NCI-H2196 treated with DMSO at 0.1 percent for 48 hours (cell line): ENCODE results near the gene PHKA1.
"Not testable (repeated sequence)": the region's sequence is repeated elsewhere in the genome, so short reads cannot be mapped to it uniquely, and the experiment has no call there.

ENCODE experiments used
- DNase-seq: peaks from one replicate; lab custom pipeline; 2025; ENCODE audit not compliant: unreplicated experiment; lab: John Stamatoyannopoulos, UW

Gene PHKA1

DNA sequence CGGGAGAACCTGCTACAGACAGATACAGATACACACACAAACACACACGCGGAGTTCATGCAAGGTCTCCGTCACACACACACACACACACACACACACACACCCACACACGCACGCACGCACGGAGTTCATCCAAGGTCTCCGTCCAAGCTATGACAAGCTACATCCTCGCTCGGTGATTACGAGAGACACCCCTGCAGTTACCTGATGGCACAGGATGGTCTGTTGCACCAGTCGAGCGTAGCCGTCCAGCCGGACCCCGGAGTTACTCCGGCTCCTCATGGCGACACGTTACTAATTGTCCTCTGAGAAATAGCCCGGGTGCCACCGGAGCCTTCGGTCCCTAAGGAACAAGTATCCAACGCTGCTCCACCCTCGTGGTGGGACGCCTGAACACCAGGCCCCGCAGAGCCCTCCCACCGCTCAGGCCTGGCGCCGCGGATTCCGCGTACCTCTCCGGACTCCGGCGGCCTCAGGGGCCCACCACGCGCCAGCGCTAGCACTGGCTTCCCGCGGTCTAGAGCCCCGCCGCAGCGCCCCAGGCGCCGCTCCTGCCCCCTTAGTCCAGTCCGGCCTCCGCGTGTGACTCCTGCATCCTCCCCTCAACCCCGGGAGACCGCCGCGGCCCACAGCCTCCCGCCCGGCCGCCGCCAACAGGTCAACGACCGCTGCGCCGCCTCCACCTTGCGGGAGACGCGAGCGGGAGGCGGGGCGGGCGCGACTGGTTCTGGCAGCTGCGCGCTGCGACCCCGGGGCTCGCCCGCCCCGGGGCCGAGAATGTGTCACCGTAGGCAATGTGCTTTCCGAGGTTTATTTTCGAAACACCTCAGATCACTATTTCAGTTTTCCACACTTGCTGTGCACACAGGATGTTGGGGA lies at the start of gene PHKA1:
Gene PHKA1, minus strand, starts transcription at position 708 of the 879 bp plus-strand sequence. Its CDS starts 426 bp downstream, at position 282.
- DNase-seq, result not testable (repeated sequence)

- DNase-seq, result not testable (repeated sequence)
Measured at GRCh38 chrX:72760454-72760853, 46.3 kb upstream of the PHKA1 start.

GRCh38 chrX:72748545-72748944 lies 34.4 kb upstream of the PHKA1 start:
- DNase-seq, result not testable (repeated sequence)

DNA sequence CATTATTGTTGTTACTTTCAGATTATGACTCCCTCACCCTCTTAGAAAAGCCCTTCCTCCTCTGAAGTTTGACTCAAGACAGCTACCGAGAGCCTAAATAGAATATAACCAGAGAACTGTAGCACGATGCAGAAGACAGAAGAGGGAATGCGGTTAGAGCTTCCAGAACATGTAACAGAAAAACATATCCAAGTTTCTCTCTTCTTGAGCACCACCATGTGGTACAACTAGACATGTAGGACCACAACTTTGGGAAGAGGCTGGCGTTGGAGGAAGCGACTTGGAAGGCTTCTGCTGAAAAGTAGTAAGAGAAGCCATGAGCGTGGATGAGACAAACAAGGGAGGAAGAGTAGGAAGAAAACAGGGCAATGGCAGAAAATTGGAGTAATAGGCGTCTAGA lies 31.4 kb upstream of the PHKA1 start:
- DNase-seq, result not testable (repeated sequence)

GRCh38 chrX:72735561-72735960 lies 21.5 kb upstream of the PHKA1 start:
- no peak for DNase-seq

GRCh38 chrX:72733636-72734035 lies 19.5 kb upstream of the PHKA1 start:
- DNase-seq, result not testable (repeated sequence)

GRCh38 chrX:72727846-72728245 lies 13.7 kb upstream of the PHKA1 start:
- DNase-seq, result no peak

- no peak for DNase-seq
Measured at GRCh38 chrX:72716766-72717165, 2.7 kb upstream of the PHKA1 start.

GRCh38 chrX:72715546-72715945 lies 1.4 kb upstream of the PHKA1 start:
- DNase-seq, result no peak

DNA sequence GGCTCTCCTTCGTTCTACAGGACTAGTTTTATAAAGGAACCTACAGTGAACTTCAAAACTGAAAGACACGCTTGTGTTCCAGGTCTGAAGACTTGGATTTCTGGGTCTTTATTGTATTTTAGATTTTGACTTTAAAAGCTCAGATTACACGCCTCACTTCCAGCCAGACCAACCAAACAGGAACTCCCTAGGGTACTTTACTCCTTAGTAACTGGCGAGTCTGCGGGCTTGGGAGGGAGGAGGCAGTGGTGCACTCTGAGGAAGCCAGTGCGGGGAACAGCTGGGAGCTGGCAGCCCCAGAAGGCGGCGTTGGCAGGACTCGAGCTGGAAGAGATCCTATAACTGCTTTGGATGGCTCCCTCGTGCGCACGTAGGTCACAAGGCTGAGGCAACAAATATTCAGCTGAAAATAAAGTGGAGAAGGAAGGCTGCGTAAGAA lies 391 bp upstream of the PHKA1 start:
- peak; percentile 7 for DNase-seq

DNA sequence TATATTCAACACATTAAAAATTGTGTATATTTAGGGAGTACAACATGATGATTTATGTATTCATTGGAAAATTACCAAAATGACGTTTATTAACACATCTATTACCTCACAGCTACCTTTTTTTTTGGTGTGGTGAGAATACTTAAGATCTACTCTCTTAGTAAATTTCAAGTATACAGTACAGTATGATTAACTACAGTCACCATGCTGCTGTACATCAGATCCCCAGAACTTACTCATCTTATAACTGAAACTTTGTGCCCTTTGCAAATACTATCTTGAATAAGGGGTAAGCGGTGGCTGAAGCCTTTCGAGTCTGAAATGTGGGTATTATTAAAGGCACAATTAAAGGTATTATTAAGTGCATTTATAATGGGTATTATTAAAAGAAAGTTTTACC lies 976 bp downstream of the PHKA1 start:
- DNase-seq, result no peak

DNA sequence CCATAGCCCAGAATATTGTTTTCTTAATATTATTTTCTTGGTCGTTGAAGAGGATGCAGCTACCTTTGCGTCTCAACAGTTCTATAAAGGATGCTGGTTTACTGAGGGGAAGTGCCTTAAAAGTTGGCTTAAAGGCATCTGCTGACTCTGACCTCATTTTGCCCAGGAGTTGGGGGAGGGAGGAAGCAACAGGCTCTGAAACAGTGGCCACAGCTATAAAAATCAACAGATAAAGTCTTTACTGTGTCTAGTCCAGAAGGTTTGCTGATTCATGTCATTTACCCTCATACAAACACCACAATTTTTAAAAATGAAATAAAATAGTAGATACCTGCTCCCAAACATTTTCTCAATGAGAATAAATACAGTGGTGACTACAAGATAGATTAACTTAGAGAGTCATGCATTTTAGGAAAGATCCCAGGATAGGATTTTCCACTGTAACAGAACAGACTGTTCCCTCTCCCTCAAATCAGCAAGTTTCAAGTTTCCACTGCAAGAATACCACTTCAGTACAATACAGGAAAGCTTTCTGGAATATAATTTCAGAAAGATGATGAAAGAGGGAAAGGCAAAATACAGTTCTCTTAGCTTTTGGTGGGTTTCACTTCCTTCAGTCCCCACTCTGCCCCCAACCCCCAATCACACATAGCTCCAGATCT lies 1.9 kb downstream of the PHKA1 start:
- no peak for DNase-seq

DNA sequence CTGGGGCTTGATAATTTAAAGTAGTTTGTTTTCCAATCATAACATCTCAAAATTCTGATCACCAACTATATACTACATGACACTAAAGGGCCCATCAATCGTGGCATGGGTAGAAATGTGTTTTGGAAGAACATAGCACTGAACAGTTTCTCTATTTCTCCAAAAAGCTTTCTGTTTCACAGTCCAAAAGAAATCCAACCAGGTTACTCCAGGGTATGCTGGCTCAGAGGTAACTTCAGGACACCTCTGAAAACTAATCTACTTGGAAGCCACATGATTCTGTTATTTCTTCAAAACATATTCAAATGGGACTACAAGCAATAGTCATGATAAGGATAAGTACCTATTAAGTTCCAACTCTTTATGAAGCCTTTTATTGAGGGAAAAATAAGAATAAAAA lies 8.3 kb downstream of the PHKA1 start:
- DNase-seq, result no peak

DNA sequence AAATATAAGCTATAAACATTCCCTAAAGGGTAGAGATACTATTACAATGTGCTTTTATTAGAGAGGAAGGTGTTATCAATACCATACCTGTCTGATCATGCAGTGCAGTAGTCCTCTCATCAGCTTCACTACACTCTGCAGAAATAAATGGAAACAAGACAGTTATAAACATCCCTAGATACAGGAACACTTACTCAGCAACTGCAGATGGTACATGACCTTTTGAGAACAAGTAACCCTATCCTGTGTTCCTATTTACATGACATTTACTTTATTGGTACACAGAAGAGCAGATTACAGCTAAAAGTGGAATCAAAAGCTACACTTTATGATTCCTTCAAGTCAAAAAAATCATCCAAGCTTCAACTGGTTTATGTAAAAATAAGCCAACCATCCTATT lies 9.0 kb downstream of the PHKA1 start:
- no peak for DNase-seq

DNA sequence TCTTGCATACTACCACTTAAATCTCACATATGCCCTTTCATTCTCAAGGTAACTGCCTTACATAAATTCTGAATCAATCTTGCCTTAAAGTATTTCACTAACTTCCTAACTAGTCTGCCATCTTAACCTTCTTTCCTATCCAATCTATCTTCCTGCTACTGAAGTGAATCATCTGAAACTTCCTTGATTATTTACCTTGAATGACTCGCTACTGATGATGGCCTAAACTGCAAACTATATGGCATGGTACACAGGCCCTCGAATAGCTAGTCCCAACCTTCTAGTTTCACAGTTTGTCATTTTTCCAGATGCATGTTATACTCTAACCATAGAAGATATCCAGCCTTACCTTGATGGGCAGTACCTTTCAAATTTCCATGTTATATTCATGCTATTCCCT lies 19.9 kb downstream of the PHKA1 start:
- no peak for DNase-seq

- DNase-seq, result no peak
Measured at GRCh38 chrX:72693477-72693876, 20.6 kb downstream of the PHKA1 start.

- DNase-seq, result no peak
Measured at GRCh38 chrX:72687396-72687795, 26.7 kb downstream of the PHKA1 start.

DNA sequence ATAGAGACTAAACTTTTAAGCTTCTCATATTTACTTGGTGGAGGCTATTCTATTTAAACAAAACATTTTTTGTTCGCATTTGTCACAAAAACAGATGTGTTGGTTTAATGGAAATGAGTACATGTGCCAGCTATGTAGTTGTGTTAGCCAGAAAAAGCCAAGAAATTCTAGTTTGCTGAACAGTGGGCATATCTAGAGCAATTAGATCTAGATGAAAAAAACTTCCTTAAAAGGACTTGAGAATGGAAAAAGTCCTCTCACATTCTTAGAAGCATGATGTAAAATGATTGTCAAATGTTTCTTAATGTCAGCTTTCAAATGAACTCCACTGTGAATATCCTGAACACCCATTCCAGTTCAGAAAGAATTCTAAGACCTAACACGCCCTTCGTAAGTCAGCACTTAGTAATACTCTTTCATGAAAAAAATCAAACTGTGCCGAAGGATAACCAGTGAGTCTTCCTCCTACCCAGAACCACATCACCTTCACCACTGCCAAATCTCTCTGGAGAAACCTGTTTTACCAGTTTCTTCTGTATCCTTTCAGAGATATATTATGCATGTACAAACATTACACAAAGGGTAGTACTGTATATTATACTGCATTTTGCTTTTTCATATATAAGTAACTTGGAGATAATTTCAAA lies 28.2 kb downstream of the PHKA1 start:
- DNase-seq, result no peak

- no peak for DNase-seq
Measured at GRCh38 chrX:72685018-72685417, 29.1 kb downstream of the PHKA1 start.

- no peak for DNase-seq
Measured at GRCh38 chrX:72683631-72684030, 30.5 kb downstream of the PHKA1 start.

DNA sequence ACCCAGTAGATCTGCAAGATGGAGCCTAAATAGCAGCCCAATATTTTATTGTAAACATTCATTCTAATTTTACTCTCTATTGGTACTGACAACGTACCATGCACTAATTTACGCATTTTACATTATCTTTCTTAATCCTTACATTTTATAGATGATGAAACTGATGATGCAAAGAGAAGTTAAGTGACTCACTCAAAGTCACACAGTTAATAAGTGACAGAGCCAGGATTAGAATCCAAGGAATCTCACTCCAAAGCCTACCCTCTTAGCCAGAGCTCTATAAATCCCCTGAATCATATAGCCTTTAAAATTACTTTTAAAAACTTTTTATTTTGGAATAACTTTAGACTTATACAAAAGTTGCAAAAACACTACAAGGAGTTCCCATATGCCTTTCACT lies 37.6 kb downstream of the PHKA1 start:
- no peak for DNase-seq

DNA sequence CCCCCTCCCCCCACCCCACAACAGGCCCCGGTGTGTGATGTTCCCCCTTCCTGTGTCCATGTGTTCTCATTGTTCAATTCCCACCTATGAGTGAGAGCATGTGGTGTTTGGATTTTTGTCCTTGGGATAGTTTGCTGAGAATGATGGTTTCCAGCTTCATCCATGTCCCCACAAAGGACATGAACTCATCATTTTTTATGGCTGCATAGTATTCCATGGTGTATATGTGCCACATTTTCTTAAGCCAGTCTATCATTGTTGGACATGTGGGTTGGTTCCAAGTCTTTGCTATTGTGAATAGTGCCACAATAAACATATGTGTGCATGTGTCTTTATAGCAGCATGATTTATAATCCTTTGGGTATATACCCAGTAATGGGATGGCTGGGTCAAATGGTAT lies 40.2 kb downstream of the PHKA1 start:
- DNase-seq, result not testable (repeated sequence)
